Measurements from ENCODE around the gene ASAP3. TPM values are rescaled to one million over a fixed set of nuclear protein-coding genes. Genes with fewer than 3 reads are reported as not detected.

The ASAP3 gene
- total and polyA plus RNA-seq, 2 donors (not counting 3 experiments of a cell fraction or from before 2014, with no cell fraction given): 12.5 to 14.2 TPM

GRCh38 chr1:23528250-23528978 is 44.4 kb upstream of the ASAP3 start:
- Histone ChIP-seq H2AFZ (ENCODE audit: low read depth, low read length) (peak overlapping the region; percentile 71), H3K4me3 (replicated peaks in 1 of 3; ENCODE audit: insufficient read depth in 1 of 3, low read depth in 1 of 3, low read length in 3 of 3) (no peak overlapping the region), H3K79me2 (ENCODE audit: control insufficient read depth, insufficient read depth, low read length) (peaks cover 12% of the 10 kb centered on the region), H4K20me1 (replicated peaks; ENCODE audit: control insufficient read depth, extremely low read depth, insufficient read depth, low read length) (no peaks in the 10 kb centered on the region), H3K4me1 (ENCODE audit: control insufficient read depth, extremely low read depth, insufficient read depth, low read length) (peaks cover 35% of the 10 kb centered on the region), H3K27me3 (ENCODE audit: control insufficient read depth in 2 of 2, insufficient read depth in 2 of 2, low read length in 2 of 2) (no peaks in the 10 kb centered on the region), H3K9me3 (replicated peaks; ENCODE audit: control insufficient read depth, insufficient read depth, low read length) (no peaks in the 10 kb centered on the region), H3K4me2 (ENCODE audit: insufficient read depth, low read length) (peak overlapping the region; percentile 53), H3K9ac (replicated peaks; ENCODE audit: extremely low read depth, insufficient read depth, low read length) (peak overlapping the region; percentile 10), H3K9me1 (replicated peaks; ENCODE audit: control insufficient read depth, extremely low read depth, insufficient read depth, low read length) (no peaks in the 10 kb centered on the region), H3K36me3 (ENCODE audit: control insufficient read depth in 2 of 2, extremely low read depth in 1 of 2, insufficient read depth in 2 of 2, low read length in 2 of 2) (no peaks in the 10 kb centered on the region), H3K27ac (ENCODE audit: insufficient read depth, low read depth, low read length) (peak overlapping the region; percentile 46)
- dilution Hi-C loops (cut with MboI; ENCODE audit: extremely low pct_ligation_motif_present, low sequenced_read_pairs): no loop called here
- POLR2A ChIA-PET: interaction anchor here (0.6 kb wide), 1 partner anchor 549 kb away, joined by 3 read pairs; no protein-coding TSS in a partner anchor
- DNase-seq (ENCODE audit: low read depth, low spot score) (peak; percentile 49), FAIRE-seq (peak; percentile 98)
- TF ChIP-seq CTCF (IDR thresholded peaks at IDR 0.05; ENCODE audit: extremely low read depth in 1 of 2, insufficient read depth in 1 of 2, low read depth in 1 of 2, low read length in 2 of 2) (no peak), MYC (IDR thresholded peaks at IDR 0.05; ENCODE audit: low read depth, low read length) (no peak), FOS (IDR thresholded peaks at IDR 0.05; ENCODE audit: borderline replicate concordance, insufficient read depth, low read length) (no peak), MAX (IDR thresholded peaks at IDR 0.05; ENCODE audit: insufficient read depth, insufficient read length) (no peak), EZH2 (IDR thresholded peaks at IDR 0.05; ENCODE audit: borderline replicate concordance, low read depth, low read length, severe bottlenecking) (no peak), JUN (IDR thresholded peaks at IDR 0.05; ENCODE audit: borderline replicate concordance, insufficient read depth, insufficient read length, low read depth) (no peak), POLR2AphosphoS5 (IDR thresholded peaks at IDR 0.05; ENCODE audit: insufficient read depth, low read depth, low read length) (no peak), POLR2A (IDR thresholded peaks at IDR 0.05; ENCODE audit: low read depth, low read length) (no peak), GATA2 (IDR thresholded peaks at IDR 0.05; ENCODE audit: insufficient read depth, insufficient read length, low read depth, low read length) (no peak)
- CTCF ChIA-PET: interaction anchor here (0.8 to 16.6 kb wide), 7 partner anchors 11 to 109 kb away, joined by 3 to 192 read pairs (median 6); no protein-coding TSS in a partner anchor
- intact Hi-C loops (cut with micrococcal nuclease): loop anchor here (1.0 kb wide), 1 partner anchor 9 kb away; no protein-coding TSS in a partner anchor
- no TSS peak for BruUV-seq (replicated peaks)

All from endothelial cell of umbilical vein (primary cell).